ENCODE results near the gene KMT2C.

DNA sequence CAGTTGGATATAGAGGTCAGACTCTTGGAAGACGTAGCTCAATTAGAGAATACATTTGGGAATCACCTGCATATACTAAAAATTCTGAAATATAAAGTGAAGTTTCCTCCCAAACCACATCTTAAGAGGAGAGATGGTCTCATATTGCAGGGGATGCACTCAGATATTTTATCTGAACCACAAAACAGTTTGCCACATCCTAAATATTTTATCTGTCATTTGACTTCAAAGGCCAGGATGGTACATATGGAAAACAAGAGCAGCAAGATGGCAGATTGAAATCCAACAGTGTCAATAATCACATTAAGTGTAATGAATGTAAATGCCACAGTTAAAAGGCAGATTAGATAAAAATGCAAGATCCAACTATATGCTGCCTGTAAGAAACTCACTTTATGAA, 313.3 kb downstream of the KMT2C start:
- TF ChIP-seq, protein P1, sequence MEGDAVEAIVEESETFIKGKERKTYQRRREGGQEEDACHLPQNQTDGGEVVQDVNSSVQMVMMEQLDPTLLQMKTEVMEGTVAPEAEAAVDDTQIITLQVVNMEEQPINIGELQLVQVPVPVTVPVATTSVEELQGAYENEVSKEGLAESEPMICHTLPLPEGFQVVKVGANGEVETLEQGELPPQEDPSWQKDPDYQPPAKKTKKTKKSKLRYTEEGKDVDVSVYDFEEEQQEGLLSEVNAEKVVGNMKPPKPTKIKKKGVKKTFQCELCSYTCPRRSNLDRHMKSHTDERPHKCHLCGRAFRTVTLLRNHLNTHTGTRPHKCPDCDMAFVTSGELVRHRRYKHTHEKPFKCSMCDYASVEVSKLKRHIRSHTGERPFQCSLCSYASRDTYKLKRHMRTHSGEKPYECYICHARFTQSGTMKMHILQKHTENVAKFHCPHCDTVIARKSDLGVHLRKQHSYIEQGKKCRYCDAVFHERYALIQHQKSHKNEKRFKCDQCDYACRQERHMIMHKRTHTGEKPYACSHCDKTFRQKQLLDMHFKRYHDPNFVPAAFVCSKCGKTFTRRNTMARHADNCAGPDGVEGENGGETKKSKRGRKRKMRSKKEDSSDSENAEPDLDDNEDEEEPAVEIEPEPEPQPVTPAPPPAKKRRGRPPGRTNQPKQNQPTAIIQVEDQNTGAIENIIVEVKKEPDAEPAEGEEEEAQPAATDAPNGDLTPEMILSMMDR (IDR thresholded peaks at IDR 0.05; ENCODE audit: low read length) = no peak
- TF ChIP-seq EZH2 (optimal IDR thresholded peaks at IDR 0.05; ENCODE audit: low read depth, low read length) = no peak
